ENCODE measurements around the gene PCSK4.
"Not testable (repeated sequence)": the region's sequence is repeated elsewhere in the genome, so short reads cannot be mapped to it uniquely, and the experiment has no call there.

DNA sequence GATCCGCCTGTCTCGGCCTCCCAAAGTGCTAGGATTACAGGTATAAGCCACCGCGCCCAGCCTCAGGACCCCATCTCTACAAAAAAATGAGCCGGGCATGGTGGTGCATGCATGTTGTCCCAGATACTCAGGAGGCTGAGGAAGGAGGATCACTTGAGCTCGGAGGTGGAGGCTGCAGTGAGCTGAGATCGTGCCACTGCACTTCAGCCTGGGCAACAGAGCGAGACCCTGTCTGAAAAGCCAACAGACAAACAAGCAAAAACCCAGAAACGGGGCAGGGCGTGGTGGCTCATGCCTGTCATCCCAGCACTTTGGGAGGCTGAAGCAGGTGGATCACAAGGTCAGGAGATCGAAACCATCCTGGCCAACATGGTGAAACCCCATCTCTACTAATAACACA, 40.7 kb upstream of the PCSK4 start:
- TF ChIP-seq, protein P1, sequence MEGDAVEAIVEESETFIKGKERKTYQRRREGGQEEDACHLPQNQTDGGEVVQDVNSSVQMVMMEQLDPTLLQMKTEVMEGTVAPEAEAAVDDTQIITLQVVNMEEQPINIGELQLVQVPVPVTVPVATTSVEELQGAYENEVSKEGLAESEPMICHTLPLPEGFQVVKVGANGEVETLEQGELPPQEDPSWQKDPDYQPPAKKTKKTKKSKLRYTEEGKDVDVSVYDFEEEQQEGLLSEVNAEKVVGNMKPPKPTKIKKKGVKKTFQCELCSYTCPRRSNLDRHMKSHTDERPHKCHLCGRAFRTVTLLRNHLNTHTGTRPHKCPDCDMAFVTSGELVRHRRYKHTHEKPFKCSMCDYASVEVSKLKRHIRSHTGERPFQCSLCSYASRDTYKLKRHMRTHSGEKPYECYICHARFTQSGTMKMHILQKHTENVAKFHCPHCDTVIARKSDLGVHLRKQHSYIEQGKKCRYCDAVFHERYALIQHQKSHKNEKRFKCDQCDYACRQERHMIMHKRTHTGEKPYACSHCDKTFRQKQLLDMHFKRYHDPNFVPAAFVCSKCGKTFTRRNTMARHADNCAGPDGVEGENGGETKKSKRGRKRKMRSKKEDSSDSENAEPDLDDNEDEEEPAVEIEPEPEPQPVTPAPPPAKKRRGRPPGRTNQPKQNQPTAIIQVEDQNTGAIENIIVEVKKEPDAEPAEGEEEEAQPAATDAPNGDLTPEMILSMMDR (IDR thresholded peaks at IDR 0.05): not testable (repeated sequence)
- TF ChIP-seq POLR2A (IDR thresholded peaks at IDR 0.05): not testable (repeated sequence)
